Esophagus muscularis mucosa (tissue), 4 donors: ENCODE results near the gene TRAF2.

Source experiments
- EP300 ChIP-seq: sonication (generic); formaldehyde crosslinking; IDR thresholded peaks from one replicate; pipeline ENCODE4 v1.6.1; 2017; ENCODE audit warnings: antibody characterized with exemption
- POLR2A ChIP-seq: fragments of 450-650 bp; IDR thresholded peaks from one replicate; pipeline ENCODE4 v1.6.1; 2017; ENCODE audit warnings: antibody characterized with exemption, moderate library complexity, mild to moderate bottlenecking, low read depth
- TF ChIP-seq, protein P1 (sequence below), 3 experiments: fragments of 200-600 bp in 2 of 3; fragments of 450-650 bp in 1 of 3; sonication (generic) in 2 of 3; IDR thresholded peaks; one replicate each; pipeline ENCODE4 v1.5.1; 2017 to 2019; ENCODE audit warnings: antibody characterized with exemption in 3 of 3, mild to moderate bottlenecking in 2 of 3, moderate library complexity in 1 of 3

DNA sequence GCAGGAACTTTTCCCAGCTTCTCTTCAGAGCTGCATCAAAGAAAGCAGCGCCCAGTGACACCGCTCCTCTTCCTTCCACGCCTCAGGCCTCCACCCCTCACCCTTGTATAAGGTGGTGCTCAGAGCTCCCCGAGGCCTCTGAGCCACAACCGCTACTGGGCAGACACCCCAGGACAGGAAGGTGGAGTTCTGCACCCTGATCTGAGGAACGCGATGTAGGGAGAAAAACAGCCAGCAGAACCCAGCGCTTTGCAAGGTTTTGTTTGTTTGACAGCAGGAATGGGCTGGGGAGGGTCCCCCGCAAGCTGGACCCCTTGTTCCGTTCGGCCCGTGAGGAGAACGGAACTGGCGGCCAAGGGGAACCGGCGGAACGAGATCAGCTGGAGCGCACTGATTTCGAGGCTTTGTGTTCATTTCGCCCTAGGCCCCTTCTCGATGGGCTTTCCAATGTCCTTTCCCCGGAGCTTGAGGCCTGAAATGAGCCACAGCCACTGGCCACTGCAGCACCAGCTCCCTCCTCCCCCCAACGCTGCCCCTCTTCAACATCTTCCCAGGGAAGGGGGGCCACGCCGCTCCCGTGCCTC, 24.4 kb upstream of the TRAF2 start:
- TF ChIP-seq, protein P1, sequence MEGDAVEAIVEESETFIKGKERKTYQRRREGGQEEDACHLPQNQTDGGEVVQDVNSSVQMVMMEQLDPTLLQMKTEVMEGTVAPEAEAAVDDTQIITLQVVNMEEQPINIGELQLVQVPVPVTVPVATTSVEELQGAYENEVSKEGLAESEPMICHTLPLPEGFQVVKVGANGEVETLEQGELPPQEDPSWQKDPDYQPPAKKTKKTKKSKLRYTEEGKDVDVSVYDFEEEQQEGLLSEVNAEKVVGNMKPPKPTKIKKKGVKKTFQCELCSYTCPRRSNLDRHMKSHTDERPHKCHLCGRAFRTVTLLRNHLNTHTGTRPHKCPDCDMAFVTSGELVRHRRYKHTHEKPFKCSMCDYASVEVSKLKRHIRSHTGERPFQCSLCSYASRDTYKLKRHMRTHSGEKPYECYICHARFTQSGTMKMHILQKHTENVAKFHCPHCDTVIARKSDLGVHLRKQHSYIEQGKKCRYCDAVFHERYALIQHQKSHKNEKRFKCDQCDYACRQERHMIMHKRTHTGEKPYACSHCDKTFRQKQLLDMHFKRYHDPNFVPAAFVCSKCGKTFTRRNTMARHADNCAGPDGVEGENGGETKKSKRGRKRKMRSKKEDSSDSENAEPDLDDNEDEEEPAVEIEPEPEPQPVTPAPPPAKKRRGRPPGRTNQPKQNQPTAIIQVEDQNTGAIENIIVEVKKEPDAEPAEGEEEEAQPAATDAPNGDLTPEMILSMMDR (IDR thresholded peaks at IDR 0.05): no peak
- TF ChIP-seq POLR2A (no peak), EP300 (no peak)
